WTC11 (cell line): Measurements from ENCODE around the gene COX19.

Experiments used
- TP53 ChIP-seq: sonication (generic); formaldehyde crosslinking; IDR thresholded peaks from 2 replicates; pipeline ENCODE4 v1.8.1; 2023; ENCODE audit warnings: mild to moderate bottlenecking, missing genetic modification reagents
- TF ChIP-seq, protein P1 (sequence below): fragments of 200-600 bp; IDR thresholded peaks from 2 replicates; pipeline ENCODE4 v1.8.0; 2022; ENCODE audit warnings: antibody characterized with exemption
- TF ChIP-seq, protein P2 (sequence below): sonication (generic); formaldehyde crosslinking; IDR thresholded peaks from 2 replicates; pipeline ENCODE4 v1.8.0; 2022; ENCODE audit warnings: mild to moderate bottlenecking, missing genetic modification reagents
- TF ChIP-seq, protein P3 (sequence below): sonication (generic); formaldehyde crosslinking; conservative IDR thresholded peaks from 2 replicates; pipeline ENCODE4 v1.8.1; 2023; ENCODE audit warnings: mild to moderate bottlenecking, low read depth, missing genetic modification reagents, moderate library complexity
- TF ChIP-seq, protein P4 (sequence below): sonication (generic); formaldehyde crosslinking; IDR thresholded peaks from 2 replicates; pipeline ENCODE4 v1.8.1; 2023; ENCODE audit warnings: mild to moderate bottlenecking, missing genetic modification reagents, moderate library complexity
- TF ChIP-seq, protein P5 (sequence below): sonication (generic); formaldehyde crosslinking; IDR thresholded peaks from 2 replicates; pipeline ENCODE4 v1.8.0; 2022; ENCODE audit warnings: mild to moderate bottlenecking, missing genetic modification reagents
- TF ChIP-seq, protein P6 (sequence below): sonication (generic); formaldehyde crosslinking; IDR thresholded peaks from 2 replicates; pipeline ENCODE4 v1.8.1; 2023; ENCODE audit warnings: mild to moderate bottlenecking, missing genetic modification reagents

DNA sequence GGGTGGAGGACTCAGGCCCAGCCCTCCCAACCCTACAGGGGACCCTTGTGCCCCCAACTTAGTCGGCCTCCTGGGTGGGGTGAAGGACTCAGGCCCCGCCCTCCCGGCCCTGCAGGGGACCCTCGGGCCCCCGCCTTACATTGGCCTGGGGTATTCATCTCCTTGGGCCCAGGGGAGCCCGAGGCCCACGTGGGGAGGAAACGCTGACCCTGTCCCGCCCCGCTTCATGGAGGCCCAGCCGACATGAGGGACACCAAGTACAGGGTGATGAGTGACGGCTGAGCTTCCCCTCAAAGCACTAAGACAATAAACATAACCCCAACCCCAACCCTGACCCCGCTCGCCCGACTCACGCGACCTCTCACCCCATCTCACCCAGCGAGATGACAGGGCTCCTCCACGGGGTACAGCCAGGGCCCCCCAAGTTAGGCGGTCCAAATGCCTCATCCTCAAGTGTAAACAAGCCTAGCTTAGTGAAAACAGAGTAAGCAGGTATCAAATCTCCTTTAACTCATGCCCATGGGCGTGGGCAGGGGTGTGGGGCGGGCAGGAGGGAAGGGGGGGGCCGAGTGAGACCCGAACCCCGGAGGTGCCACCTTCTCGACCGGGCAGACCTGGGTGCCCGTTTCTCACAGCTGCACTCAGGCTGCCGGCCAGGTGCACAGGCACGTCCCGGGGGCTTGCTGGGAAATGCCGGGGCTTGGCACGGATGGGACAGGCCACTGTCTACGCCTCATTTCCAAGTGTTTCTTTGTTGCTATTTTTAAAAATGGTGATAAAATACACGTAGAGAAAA lies 15.8 kb upstream of the COX19 start:
- TF ChIP-seq, protein P1, sequence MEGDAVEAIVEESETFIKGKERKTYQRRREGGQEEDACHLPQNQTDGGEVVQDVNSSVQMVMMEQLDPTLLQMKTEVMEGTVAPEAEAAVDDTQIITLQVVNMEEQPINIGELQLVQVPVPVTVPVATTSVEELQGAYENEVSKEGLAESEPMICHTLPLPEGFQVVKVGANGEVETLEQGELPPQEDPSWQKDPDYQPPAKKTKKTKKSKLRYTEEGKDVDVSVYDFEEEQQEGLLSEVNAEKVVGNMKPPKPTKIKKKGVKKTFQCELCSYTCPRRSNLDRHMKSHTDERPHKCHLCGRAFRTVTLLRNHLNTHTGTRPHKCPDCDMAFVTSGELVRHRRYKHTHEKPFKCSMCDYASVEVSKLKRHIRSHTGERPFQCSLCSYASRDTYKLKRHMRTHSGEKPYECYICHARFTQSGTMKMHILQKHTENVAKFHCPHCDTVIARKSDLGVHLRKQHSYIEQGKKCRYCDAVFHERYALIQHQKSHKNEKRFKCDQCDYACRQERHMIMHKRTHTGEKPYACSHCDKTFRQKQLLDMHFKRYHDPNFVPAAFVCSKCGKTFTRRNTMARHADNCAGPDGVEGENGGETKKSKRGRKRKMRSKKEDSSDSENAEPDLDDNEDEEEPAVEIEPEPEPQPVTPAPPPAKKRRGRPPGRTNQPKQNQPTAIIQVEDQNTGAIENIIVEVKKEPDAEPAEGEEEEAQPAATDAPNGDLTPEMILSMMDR, result no peak
- TF ChIP-seq, protein P2, sequence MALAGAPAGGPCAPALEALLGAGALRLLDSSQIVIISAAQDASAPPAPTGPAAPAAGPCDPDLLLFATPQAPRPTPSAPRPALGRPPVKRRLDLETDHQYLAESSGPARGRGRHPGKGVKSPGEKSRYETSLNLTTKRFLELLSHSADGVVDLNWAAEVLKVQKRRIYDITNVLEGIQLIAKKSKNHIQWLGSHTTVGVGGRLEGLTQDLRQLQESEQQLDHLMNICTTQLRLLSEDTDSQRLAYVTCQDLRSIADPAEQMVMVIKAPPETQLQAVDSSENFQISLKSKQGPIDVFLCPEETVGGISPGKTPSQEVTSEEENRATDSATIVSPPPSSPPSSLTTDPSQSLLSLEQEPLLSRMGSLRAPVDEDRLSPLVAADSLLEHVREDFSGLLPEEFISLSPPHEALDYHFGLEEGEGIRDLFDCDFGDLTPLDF (CRISPR knock-in tag), result no peak
- no peak for TF ChIP-seq TP53 (CRISPR knock-in tag)
- TF ChIP-seq, protein P3, sequence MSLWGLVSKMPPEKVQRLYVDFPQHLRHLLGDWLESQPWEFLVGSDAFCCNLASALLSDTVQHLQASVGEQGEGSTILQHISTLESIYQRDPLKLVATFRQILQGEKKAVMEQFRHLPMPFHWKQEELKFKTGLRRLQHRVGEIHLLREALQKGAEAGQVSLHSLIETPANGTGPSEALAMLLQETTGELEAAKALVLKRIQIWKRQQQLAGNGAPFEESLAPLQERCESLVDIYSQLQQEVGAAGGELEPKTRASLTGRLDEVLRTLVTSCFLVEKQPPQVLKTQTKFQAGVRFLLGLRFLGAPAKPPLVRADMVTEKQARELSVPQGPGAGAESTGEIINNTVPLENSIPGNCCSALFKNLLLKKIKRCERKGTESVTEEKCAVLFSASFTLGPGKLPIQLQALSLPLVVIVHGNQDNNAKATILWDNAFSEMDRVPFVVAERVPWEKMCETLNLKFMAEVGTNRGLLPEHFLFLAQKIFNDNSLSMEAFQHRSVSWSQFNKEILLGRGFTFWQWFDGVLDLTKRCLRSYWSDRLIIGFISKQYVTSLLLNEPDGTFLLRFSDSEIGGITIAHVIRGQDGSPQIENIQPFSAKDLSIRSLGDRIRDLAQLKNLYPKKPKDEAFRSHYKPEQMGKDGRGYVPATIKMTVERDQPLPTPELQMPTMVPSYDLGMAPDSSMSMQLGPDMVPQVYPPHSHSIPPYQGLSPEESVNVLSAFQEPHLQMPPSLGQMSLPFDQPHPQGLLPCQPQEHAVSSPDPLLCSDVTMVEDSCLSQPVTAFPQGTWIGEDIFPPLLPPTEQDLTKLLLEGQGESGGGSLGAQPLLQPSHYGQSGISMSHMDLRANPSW (CRISPR knock-in tag), result no peak
- TF ChIP-seq, protein P4, sequence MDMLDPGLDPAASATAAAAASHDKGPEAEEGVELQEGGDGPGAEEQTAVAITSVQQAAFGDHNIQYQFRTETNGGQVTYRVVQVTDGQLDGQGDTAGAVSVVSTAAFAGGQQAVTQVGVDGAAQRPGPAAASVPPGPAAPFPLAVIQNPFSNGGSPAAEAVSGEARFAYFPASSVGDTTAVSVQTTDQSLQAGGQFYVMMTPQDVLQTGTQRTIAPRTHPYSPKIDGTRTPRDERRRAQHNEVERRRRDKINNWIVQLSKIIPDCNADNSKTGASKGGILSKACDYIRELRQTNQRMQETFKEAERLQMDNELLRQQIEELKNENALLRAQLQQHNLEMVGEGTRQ (CRISPR knock-in tag), result no peak
- TF ChIP-seq, protein P5, sequence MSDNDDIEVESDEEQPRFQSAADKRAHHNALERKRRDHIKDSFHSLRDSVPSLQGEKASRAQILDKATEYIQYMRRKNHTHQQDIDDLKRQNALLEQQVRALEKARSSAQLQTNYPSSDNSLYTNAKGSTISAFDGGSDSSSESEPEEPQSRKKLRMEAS (CRISPR knock-in tag), result no peak
- TF ChIP-seq, protein P6, sequence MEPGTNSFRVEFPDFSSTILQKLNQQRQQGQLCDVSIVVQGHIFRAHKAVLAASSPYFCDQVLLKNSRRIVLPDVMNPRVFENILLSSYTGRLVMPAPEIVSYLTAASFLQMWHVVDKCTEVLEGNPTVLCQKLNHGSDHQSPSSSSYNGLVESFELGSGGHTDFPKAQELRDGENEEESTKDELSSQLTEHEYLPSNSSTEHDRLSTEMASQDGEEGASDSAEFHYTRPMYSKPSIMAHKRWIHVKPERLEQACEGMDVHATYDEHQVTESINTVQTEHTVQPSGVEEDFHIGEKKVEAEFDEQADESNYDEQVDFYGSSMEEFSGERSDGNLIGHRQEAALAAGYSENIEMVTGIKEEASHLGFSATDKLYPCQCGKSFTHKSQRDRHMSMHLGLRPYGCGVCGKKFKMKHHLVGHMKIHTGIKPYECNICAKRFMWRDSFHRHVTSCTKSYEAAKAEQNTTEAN (CRISPR knock-in tag), result no peak
